Endothelial cell of umbilical vein (primary cell): ENCODE measurements around the gene EGR4. TPM values are rescaled to one million over a fixed set of nuclear protein-coding genes. Genes with fewer than 3 reads are reported as not detected.

Source experiments
- BruUV-seq: library from RNA; stranded (reverse); fragments of 400-500 nt; replicated peaks from 2 replicates; lab custom pipeline; 2021; lab: Mats Ljungman, UMichigan
- CTCF ChIA-PET: fragments of 300-600, 350-600 bp; sonication (Branson Sonifier 250); formaldehyde crosslinking; loops from one replicate; lab custom pipeline; 2021; ENCODE audit warnings: antibody characterized with exemption, inconsistent platforms; lab: Charles Lee
- POLR2A ChIA-PET: fragments of 300-600, 350-600 bp; sonication (Branson Sonifier 250); formaldehyde crosslinking; loops from one replicate; lab custom pipeline; 2021; ENCODE audit warnings: antibody characterized with exemption, inconsistent platforms; lab: Charles Lee
- DNase-seq: peaks from one replicate; pipeline ENCODE4 v3.0.0-alpha.2; 2011; ENCODE audit warnings: low read depth, low spot score
- FAIRE-seq: peaks from 2 replicates; lab custom pipeline; 2011; peaks lifted over from hg19 to GRCh38; lab: Jason Lieb, UNC
- H2AFZ ChIP-seq: 2 replicates; pipeline ENCODE4 v1.6.0; 2012; ENCODE audit warnings: low read depth, low read length, control low read depth, inconsistent platforms
- H3K27ac ChIP-seq: 2 replicates; pipeline ENCODE4 v1.5.1; 2011; ENCODE audit warnings: low read depth, mild to moderate bottlenecking, control low read depth, low read length, moderate library complexity; ENCODE audit not compliant: insufficient read depth
- H3K27me3 ChIP-seq, 2 experiments: 2 replicates each; pipeline versions ENCODE4 v1.6.0 to v1.6.1; 2011; ENCODE audit warnings: low read length in 2 of 2, mixed read lengths in 1 of 2; ENCODE audit not compliant: control insufficient read depth in 2 of 2, insufficient read depth in 2 of 2
- H3K36me3 ChIP-seq, 2 experiments: 2 replicates in 1 of 2; 3 replicates in 1 of 2; pipeline ENCODE4 v1.5.1; 2011; ENCODE audit warnings: low read length in 2 of 2, mild to moderate bottlenecking in 1 of 2, moderate library complexity in 1 of 2; ENCODE audit not compliant: control insufficient read depth in 2 of 2, insufficient read depth in 2 of 2; ENCODE audit errors: extremely low read depth in 1 of 2
- H3K4me1 ChIP-seq: 3 replicates; pipeline ENCODE4 v1.5.1; 2011; ENCODE audit warnings: mild to moderate bottlenecking, low read length; ENCODE audit not compliant: control insufficient read depth, insufficient read depth; ENCODE audit errors: extremely low read depth
- H3K4me2 ChIP-seq: 2 replicates; pipeline ENCODE4 v1.6.1; 2011; ENCODE audit warnings: low read length, control low read depth, mixed read lengths; ENCODE audit not compliant: insufficient read depth
- H3K4me3 ChIP-seq, 3 experiments: fragments of 200-600 bp in 1 of 3; sonication (generic), shearing (Covaris generic) in 1 of 3; replicated peaks in 1 of 3; 2 replicates each; pipeline ENCODE4 v1.5.1; 2011 to 2016; ENCODE audit warnings: control low read depth in 3 of 3, low read length in 3 of 3, mild to moderate bottlenecking in 2 of 3, inconsistent platforms in 1 of 3, low read depth in 1 of 3, moderate library complexity in 1 of 3; ENCODE audit not compliant: insufficient read depth in 1 of 3
- H3K79me2 ChIP-seq: 2 replicates; pipeline ENCODE4 v1.6.0; 2012; ENCODE audit warnings: low read length, inconsistent platforms; ENCODE audit not compliant: control insufficient read depth, insufficient read depth
- H3K9ac ChIP-seq: replicated peaks from 2 replicates; pipeline ENCODE3; 2011; ENCODE audit warnings: low read length, control low read depth; ENCODE audit not compliant: insufficient read depth; ENCODE audit errors: extremely low read depth
- H3K9me1 ChIP-seq: replicated peaks from 3 replicates; pipeline ENCODE4 v1.6.0; 2011; ENCODE audit warnings: mild to moderate bottlenecking, low read length; ENCODE audit not compliant: control insufficient read depth, insufficient read depth; ENCODE audit errors: extremely low read depth
- H3K9me3 ChIP-seq: replicated peaks from 2 replicates; pipeline ENCODE4 v1.5.1; 2012; ENCODE audit warnings: low read length, inconsistent platforms; ENCODE audit not compliant: control insufficient read depth, insufficient read depth
- H4K20me1 ChIP-seq: replicated peaks from 2 replicates; pipeline ENCODE3; 2011; ENCODE audit warnings: mild to moderate bottlenecking, low read length; ENCODE audit not compliant: control insufficient read depth, insufficient read depth; ENCODE audit errors: extremely low read depth
- CTCF ChIP-seq, 2 donors: IDR thresholded peaks; 1 replicate in 1 of 2; 2 replicates in 1 of 2; pipeline ENCODE4 v1.5.1; 2011; ENCODE audit warnings: low read length in 2 of 2, mild to moderate bottlenecking in 2 of 2, moderate library complexity in 2 of 2, control low read depth in 1 of 2, inconsistent platforms in 1 of 2, low read depth in 1 of 2; ENCODE audit not compliant: insufficient read depth in 1 of 2; ENCODE audit errors: extremely low read depth in 1 of 2
- EZH2 ChIP-seq: IDR thresholded peaks from 2 replicates; pipeline ENCODE4 v1.6.1; 2012; ENCODE audit warnings: borderline replicate concordance, low read depth, mild to moderate bottlenecking, moderate library complexity, low read length, inconsistent platforms; ENCODE audit not compliant: severe bottlenecking
- FOS ChIP-seq: IDR thresholded peaks from 2 replicates; pipeline ENCODE4 v1.6.1; 2011; ENCODE audit warnings: mild to moderate bottlenecking, low read length, moderate library complexity, borderline replicate concordance; ENCODE audit not compliant: insufficient read depth
- GATA2 ChIP-seq: IDR thresholded peaks from 2 replicates; pipeline ENCODE4 v1.7.0; 2011; ENCODE audit warnings: low read depth, mild to moderate bottlenecking, moderate library complexity, mixed read lengths, low read length; ENCODE audit not compliant: insufficient read length, insufficient read depth
- JUN ChIP-seq: IDR thresholded peaks from 2 replicates; pipeline ENCODE4 v1.6.1; 2011; ENCODE audit warnings: borderline replicate concordance, low read depth; ENCODE audit not compliant: insufficient read length, insufficient read depth
- MAX ChIP-seq: IDR thresholded peaks from 2 replicates; pipeline ENCODE4 v1.6.1; 2011; ENCODE audit not compliant: insufficient read depth, insufficient read length
- POLR2A ChIP-seq: IDR thresholded peaks from 2 replicates; pipeline ENCODE4 v1.6.1; 2012; ENCODE audit warnings: low read depth, mild to moderate bottlenecking, control low read depth, low read length
- POLR2AphosphoS5 ChIP-seq: IDR thresholded peaks from 2 replicates; pipeline ENCODE4 v1.6.1; 2012; ENCODE audit warnings: low read depth, mild to moderate bottlenecking, control low read depth, low read length, moderate library complexity; ENCODE audit not compliant: insufficient read depth
- dilution Hi-C: fragments of 300-500 bp; cut with MboI; formaldehyde crosslinking; loops from one replicate; pipeline ENCODE4 v1.15.0; 2019; ENCODE audit warnings: low sequenced_read_pairs; ENCODE audit not compliant: extremely low pct_ligation_motif_present
- intact Hi-C: fragments of 100-400 bp; cut with micrococcal nuclease; formaldehyde crosslinking; loops from one replicate; pipeline ENCODE4 v1.10.0; 2022
- polyA plus RNA-seq, 4 experiments: library from polyadenylated mRNA; depleted of rRNA in 3 of 4; stranded (reverse) in 3 of 4; unstranded in 1 of 4; fragments of >200 nt; gene quantifications; 2 replicates each; pipeline versions ENCODE4 v1.2.1 to v1.2.3, GENCODE V29; 2011 to 2012; ENCODE audit warnings: missing spikeins in 1 of 4
- total RNA-seq: library from RNA; stranded (reverse); gene quantifications from 2 replicates; pipeline ENCODE4 v1.2.3, GENCODE V29; 2021

EGR4 gene
- total and polyA plus RNA-seq, 2 donors (not counting 3 experiments of a cell fraction or from before 2014, with no cell fraction given), result not detected

GRCh38 chr2:73250872-73251846, 42.2 kb downstream of the EGR4 start:
- FAIRE-seq, result no peak
- no peaks in the 10 kb centered on the region for H3K9me3 ChIP-seq
- H3K4me3 ChIP-seq, result no peak overlapping the region
- BruUV-seq, result no TSS peak
- no peaks in the 10 kb centered on the region for H3K9me1 ChIP-seq
- no peak overlapping the region for H2AFZ ChIP-seq
- H3K9ac ChIP-seq, result no peak overlapping the region
- TF ChIP-seq MAX (no peak), FOS (no peak), POLR2A (no peak), GATA2 (no peak), EZH2 (no peak)
- H3K4me1 ChIP-seq, result no peaks in the 10 kb centered on the region
- peaks cover 10% of the 10 kb centered on the region for H3K79me2 ChIP-seq
- H3K27ac ChIP-seq, result no peak overlapping the region
- ChIA-PET POLR2A (interaction anchor here (0.7 kb wide), 1 partner anchor 17 kb away, joined by 5 read pairs; the partner anchor contains the start of gene CCT7), CTCF (interaction anchor here (1.2 kb wide), 1 partner anchor 9 kb away, joined by 5 read pairs; no protein-coding TSS in a partner anchor)
- peaks cover 29 to 64% of the 10 kb centered on the region in 2 experiments for H3K36me3 ChIP-seq
- DNase-seq, result no peak
- H3K4me2 ChIP-seq, result no peak overlapping the region
- intact Hi-C loops, result no loop called here
- no peaks in the 10 kb centered on the region for H4K20me1 ChIP-seq
- H3K27me3 ChIP-seq, result no peaks in the 10 kb centered on the region
- dilution Hi-C loops, result no loop called here

- dilution Hi-C loops, result no loop called here
- peaks cover 16% of the 10 kb centered on the region for H3K79me2 ChIP-seq
- peaks cover 34 to 70% of the 10 kb centered on the region in 2 experiments for H3K36me3 ChIP-seq
- H3K27me3 ChIP-seq, result no peaks in the 10 kb centered on the region
- H2AFZ ChIP-seq, result no peak overlapping the region
- ChIA-PET POLR2A (no interaction called here), CTCF (no interaction called here)
- H3K9ac ChIP-seq, result no peak overlapping the region
- H3K4me1 ChIP-seq, result no peaks in the 10 kb centered on the region
- no peak overlapping the region for H3K4me2 ChIP-seq
- intact Hi-C loops, result no loop called here
- no peak for FAIRE-seq
- no peak for DNase-seq
- no TSS peak for BruUV-seq
- H4K20me1 ChIP-seq, result peaks cover 3% of the 10 kb centered on the region
- H3K9me3 ChIP-seq, result no peaks in the 10 kb centered on the region
- H3K27ac ChIP-seq, result no peak overlapping the region
- no peaks in the 10 kb centered on the region for H3K9me1 ChIP-seq
- TF ChIP-seq JUN (no peak), MAX (no peak), EZH2 (no peak), GATA2 (no peak), CTCF (IDR thresholded peaks at IDR 0.05; ENCODE audit: extremely low read depth in 1 of 2, insufficient read depth in 1 of 2, low read depth in 1 of 2, low read length in 2 of 2) (no peak), POLR2A (no peak), POLR2AphosphoS5 (no peak)
- no peak overlapping the region for H3K4me3 ChIP-seq
Measured at GRCh38 chr2:73249636-73250035, 43.7 kb downstream of the EGR4 start.
